Activated T-cell treated with anti-CD3 and anti-CD28 coated beads for 4 hours (primary cell): ENCODE measurements around the gene RACGAP1.
A peak's percentile ranks its signal among the peaks of the same experiment; 100 is the strongest.

Experiments
- DNase-seq: peaks from one replicate; pipeline ENCODE4 v3.0.0-alpha.2; 2020

RACGAP1 gene

DNA sequence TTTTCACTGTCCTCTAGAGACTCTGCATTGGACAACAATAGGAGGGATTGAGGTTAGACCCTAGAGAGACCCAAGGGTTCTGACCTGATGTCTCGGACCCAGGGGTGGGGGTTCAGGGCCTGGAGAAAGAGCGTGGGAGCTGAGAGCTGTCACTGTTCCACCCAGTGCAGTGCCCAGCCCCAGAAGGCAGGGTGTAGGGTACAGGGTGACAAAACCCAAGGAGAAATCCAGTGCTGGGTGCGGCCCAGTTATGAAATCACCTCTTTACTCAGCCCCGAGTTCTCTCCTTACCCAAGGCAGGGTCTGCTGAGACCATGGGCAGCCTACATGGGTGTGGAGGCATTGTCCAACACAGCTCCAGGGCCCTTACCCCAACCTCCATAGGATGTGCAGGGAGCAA is 72.1 kb downstream of the RACGAP1 start:
- DNase-seq, result no peak

DNA sequence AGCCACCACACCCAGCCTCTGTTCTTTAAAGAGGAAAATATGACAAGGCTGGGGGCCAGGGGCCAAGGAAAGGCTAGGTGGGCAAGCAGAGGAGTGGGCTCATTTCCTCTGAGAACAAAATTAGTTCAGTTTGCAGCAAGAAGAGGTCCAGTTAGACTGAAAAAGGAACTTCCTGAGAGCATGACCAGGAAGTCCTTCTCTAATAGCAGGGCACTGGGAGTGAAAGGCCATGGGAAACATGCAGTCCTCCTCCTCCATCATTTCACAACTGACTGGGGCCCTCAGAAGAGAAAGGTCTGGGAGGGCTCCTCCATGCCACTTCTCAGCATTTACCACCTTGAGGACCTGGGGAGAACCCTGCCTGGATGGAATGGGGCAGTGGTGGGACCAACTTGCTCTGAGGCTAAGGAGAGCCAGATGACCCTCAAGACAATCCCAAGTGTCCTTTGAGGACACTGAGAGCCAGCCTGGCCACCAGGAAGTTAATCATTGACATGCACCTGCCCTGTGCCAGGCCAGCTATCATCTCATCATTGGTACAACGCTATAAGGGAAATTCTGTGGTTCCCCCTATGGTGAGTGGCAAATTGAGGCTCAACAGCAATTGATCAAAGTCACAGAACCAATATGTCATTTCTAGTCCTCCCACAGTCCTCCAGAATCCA is 72.8 kb downstream of the RACGAP1 start:
- DNase-seq, result no peak

DNA sequence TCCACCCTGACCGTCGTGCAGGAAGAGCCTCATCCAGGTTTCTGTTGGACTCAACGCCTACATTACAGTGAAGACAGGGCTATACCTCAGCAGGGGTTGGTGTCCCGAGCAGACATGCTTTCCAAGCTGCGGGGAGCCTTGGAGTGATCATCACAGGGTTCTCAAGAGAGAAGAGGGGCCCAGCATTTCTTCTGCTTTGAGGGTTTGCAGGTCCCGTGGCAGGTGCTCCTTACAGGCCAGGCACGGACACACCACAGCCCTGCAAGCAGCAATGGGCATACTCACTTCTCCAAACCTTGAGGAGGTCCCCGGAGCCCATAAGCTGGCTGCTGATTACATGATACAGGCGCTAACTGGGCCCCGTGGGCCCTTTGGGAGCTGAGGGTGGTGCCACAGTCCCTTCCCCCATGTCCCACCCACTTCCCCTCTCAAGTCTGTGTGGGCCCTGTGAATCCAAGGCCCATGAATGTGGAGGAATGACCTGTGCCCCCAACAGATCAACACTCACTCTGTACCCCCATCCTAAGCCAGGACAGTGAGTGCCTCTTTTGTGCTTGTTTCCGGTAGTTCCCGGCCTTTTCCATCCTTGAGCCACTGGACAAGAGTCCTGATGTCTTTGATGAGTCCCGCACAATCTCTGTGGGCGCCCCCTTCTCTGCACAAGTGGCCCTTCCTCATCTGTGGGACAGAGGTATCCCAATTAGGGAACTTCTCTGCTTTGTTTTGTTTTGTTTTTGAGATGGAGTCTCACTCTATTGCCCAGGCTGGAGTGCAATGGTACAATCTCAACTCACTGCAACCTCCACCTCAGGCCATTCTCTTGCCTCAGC is 73.7 kb downstream of the RACGAP1 start:
- DNase-seq, result no peak

DNA sequence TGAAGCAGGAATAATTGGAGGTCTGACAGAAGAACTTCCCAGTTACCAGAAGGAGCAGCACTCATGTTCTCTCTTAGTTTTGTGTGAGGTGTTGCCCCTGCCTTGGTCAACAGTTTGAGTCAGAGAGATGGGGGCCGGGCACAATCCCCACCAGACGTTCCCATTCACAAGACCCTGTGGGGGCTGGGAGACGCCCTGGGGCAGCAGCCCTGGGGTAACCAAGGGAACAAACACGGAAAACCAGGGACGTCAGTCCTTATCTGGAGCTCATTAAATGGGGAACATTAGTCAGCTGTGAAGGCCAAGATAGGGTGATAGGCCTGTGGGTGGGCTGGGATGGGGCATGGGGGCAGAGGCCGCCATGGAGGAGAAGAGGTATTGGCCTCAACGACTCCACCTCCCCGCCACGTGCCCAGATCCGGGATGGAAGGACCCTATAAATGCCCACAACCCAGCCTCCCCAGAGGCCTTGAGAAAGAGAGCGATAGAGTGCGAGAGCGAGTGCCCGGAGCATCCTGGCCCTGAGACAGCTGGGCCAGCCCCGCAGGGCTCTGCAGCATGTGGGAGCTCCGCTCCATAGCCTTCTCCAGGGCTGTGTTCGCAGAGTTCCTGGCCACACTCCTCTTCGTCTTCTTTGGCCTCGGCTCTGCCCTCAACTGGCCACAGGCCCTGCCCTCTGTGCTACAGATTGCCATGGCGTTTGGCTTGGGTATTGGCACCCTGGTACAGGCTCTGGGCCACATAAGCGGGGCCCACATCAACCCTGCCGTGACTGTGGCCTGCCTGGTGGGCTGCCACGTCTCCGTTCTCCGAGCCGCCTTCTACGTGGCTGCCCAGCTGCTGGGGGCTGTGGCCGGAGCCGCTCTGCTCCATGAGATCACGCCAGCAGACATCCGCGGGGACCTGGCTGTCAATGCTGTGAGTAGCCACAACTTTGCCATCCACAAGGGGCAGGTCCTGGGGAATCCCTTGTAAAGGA is 74.7 kb downstream of the RACGAP1 start, which contains the start of gene AQP2:
AQP2 (plus strand) TSS at position 465 of the 979 bp plus-strand sequence; CDS start at position 559, 94 bp downstream.
- DNase-seq, result no peak

DNA sequence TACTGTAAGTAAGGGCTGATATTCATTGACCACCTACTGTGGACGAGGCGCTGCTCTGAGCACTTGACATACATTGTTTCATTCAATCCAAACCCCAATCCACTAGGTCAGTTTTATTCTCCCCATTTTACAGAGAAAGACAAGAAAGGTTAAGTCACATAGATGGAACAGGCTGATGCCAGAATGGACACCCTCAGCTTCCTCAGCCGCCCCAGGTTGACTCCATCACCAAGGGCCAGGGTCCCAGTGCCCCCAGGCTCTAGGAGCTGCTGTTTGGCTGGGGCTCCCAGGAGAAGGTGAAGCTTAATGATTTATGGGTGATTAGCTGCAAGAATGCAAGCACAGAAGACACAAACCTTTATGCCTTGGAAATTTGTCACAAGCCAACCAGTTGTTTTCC is 75.4 kb downstream of the RACGAP1 start:
- no peak for DNase-seq

DNA sequence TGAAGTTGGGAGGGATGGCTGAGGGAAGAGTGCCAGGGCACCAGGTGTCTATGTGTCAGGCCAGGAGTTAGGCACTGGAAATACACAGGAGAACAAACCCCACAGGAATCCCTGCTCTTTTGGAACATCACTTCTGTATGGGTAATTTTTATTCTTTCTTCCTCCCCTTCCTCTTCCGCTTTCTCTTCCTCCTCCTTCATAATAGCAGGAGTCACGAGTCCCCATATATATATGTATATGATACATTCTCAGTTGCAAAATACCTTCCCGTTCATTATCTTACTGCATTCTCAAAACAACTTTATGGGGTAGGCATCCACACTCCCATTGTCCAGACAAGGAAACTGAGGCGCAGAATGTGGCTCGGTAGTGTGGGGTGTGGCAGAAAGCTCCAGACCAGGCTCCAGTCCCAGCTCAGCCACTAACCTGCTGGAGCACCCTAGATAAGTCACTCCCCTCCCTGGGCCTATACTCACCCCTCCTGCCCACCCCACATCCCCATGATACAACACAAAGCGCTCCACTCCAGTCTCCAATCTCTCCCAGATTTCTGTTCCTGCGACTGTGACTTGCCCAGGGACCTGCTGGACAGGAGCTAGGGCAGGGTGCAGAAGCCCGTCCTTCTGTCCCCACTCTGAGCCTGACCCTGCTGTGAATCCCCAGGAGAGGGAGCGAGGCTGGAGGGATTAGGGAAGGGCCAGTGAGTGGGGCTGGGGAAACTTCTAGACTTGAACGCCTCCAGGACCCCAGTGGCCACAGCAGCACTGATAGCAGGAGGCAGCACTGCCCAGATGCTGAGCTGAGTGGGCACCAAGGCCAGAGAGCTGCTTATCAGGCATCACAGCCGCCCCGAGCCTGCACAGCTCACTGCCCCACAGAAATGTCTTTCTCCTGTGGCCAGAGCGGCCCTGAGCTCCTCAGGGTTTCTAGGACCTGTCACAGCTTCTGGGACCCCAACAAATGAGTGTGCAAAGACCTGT is 76.1 kb downstream of the RACGAP1 start:
- DNase-seq, result no peak

DNA sequence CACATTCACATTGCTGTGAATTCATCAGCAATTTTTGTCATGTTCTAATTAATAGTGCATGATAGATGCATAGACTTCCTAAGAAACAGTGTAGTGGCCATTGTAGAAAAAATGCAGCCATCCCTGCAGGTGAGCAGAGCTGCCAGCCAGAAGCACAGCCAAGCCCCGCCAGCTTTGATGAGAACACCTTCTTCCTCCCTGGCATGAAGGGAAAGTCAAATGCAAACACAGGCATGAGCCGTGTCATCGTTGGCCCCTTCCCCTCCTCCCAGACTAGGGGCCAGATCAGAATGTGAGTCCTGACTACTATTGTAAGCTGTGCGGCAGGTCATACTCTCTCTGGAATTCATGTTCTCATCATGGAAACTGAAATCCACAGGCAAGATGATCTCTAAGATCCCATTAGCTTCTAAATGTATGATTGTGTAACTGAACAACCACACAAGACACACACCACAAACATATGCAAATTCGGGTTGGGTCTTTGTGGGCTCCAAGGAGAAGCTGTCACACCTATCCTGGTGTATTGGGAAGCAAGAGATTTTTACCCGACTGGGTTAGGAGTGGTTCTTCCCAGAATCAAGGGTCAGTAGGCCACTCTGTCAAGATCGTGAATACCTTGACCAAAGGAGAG is 77.6 kb downstream of the RACGAP1 start:
- DNase-seq, result no peak

DNA sequence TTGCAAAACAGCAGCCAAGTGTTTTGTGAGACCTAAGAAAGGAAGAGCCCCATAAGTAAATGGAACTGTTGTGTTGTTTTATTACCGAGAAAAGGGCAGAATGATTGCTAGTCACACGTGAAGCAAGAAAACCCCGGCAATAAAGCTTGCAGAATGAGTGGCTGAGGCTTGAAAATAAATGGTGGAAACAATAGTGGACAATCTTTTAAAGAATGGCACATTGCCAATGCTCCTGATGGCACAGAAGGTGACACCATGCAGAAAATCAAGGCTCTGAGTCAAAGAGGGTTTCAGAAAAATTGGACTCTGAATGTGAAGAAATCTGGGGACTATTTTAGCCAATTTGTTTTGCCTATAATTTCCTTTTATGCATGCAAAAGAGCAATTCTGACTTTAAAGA is 78.8 kb downstream of the RACGAP1 start:
- DNase-seq, result no peak

DNA sequence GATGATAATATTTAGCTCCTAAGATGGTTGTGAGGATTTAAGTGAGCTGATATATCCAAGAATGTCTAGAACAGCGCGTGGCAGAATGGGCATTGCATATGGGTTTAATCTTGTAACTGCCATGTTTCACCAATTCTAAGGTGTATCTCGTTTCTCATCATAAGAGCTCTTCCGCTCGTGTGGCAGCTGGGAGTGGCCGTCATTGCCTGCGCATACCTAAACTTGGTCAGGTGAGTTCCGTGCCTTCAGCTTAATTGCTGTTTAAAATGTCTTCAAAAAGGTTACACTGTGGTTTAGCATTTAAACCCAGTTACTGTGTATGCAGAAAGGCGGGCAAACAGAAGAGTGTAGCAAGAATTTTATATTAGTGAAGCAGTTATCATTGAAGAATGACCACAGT is 79.2 kb downstream of the RACGAP1 start:
- no peak for DNase-seq

DNA sequence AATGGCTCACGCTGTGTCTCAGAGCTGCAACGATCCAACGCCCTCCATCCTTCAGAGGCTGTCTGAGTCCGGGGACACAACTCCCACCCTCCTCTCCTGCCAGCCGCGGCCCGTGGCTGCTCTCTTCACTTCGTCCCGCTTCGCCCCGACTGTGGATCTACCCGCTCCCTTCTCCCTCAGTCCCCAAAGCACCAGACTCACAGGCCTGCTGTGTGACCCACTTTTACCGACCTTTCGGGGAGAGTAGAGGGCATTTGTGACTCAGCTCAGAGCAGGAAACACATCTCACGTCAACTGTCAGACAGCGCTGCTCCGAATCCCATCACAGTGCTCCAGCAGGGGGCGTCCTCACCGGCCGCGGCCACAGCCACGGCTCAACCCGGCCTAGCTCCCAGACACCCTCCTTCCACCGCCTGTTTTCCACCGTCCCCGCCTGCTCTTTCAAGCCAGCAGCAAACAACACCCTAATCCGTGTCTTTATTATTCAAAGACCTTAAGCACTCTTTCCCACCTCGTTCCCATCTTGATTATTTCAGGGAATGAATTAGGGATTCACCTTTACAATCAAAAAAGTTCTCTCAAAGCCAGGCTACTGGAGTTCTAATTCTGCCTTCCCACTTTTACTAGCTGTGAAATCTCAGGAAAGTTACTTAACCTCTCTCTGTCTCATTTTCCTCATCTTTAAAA is 79.8 kb downstream of the RACGAP1 start:
- peak; percentile 83 for DNase-seq

DNA sequence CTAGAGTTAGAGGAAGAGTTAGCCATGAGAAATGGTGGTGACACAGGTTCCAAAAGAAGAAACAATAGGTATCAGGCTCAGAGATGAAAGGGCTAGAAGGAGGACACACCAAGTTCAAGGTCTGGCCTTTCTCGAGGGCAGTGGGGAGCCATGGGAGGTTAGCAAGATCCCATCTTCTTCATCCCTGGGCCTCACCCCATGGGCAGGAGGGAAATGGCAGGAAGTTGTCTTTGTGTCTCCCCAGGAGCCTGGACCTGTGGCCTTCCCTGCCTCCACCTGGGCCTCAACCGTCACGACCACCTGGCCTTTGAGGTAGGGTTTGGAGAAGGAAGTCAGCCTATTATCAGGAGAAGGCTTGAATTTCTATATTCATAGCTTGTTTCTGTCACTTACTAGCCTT is 80.6 kb downstream of the RACGAP1 start:
- DNase-seq, result no peak

DNA sequence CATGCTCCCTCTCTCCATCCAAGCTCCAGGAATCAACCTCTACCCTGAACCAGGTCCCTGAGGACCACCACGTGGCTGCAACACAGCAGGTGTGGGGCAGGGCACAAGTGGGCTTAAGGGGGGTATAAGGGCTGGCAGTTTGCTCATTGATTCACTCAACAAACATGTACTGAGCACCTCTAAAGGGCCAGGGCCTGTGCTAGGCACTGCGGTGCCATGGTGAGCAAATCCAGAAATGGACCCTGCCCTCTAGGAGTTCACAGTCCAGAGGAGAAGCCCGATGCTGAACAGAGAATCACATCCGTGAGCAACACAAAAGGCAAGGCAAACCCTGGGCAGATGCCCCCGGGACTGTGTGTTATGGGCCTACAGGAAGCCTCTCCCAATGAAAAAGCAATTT is 81.2 kb downstream of the RACGAP1 start:
- no peak for DNase-seq

DNA sequence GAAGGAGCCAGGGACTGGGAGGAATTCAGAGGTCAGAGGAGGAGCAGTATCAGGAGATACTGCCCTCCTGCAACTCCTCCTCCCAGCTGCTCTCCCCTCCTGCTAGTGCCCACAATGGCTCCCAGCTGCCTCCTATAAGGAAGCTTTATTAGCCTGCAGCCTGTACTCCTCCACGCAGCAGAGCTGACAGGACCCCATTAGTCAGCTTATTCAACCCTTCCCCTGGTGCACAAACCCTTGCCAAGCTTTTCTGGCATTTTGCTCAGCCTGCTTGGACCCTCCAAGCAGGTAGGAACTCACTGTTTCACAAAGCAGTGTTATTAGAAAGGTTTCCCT is 81.7 kb downstream of the RACGAP1 start:
- no peak for DNase-seq

DNA sequence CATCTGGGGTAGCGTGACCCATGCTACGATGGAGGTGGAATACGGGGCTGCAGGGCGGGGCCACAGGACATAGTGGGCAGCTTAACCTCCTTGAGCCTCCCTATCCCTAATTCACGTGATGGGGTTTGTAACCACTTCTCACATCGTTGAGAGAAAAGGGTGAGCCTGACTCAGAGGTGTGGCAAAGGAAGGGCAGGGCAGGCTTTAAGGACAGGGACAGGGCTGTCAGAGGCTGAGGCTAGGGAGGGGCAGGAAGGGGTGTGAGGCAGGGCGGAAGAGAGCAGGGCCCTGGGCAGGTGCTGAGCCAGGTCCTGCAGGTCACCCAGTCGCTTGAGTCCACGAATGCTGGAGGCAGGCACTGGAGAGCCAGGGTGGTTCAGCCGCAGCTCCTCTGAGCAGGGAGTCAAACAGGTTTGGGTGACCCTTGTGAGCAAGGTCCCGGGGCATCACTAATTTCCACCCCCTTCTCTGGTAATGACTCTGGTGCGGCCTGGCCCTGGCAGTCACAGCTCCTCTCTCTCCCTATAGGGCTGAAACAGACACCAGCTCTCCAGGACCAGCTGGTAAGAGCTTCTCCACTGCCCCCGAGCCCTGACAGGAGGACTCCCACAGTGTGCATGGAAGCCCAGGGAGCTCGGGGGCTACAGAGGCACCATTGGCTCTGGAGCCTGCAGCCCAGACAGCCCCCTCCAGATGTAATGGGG is 82.2 kb downstream of the RACGAP1 start:
- DNase-seq, result no peak

DNA sequence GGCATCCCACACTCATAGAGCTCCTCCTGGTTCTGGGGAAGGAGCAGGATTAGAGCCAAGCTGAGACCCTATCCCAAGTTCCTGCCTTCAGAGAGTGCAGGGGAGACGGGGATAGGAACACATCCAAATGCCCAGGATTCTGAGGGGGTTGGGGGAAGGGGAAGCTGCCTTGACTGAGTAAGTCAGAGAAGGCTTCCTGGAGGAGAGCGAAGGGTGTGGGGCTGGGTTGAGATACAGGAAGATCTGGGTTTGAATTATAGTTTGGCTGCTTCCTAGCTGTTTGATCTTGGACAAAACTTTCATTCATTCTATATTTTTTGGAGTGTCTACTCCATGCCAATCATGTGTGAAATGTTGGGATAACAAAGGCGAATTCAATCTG is 82.8 kb downstream of the RACGAP1 start:
- no peak for DNase-seq

DNA sequence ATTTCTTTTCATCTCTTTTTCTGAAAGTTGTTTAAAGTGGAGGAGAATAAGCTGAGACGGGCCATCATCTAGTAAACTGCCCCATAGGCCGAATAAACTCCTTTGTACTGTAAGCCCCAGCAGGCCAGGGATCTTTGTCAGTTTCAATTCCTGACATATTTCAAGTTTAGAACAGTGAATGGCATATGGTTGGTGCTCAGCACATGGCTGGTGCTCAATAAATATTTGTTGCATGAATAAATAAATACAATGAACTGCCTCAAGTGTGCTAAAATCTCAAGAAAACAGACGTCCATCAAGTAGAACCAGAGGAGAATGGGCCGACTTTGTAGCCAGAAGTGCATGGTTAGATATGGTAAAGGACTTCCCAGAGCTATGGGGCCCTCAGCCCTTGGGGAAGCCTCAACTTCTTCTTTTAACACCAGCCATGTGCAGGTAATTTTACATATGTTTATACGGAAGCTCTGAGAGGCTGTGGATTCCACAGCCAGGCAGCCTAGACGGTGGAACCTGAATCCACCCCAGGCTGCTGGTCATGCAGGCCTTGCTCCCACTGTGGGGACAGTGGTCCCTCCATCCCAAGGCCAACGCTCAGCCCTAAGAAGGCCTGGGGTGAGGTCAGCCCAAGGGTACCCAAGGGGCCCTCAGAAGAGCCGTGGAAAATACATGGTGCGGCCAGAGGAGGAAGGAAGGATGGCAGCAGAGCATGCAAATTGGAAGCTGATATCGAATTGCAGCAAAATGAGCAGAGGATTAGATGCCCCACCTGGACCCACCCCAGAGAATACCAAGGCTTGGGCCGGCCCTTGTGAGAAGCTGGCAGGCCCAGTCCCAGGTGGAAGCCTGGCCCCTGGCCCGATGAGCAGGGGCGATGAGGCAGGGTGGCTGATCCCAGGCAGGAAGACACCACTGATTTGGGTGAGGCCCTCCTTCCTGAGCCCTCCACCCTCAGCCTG is 83.5 kb downstream of the RACGAP1 start:
- no peak for DNase-seq

DNA sequence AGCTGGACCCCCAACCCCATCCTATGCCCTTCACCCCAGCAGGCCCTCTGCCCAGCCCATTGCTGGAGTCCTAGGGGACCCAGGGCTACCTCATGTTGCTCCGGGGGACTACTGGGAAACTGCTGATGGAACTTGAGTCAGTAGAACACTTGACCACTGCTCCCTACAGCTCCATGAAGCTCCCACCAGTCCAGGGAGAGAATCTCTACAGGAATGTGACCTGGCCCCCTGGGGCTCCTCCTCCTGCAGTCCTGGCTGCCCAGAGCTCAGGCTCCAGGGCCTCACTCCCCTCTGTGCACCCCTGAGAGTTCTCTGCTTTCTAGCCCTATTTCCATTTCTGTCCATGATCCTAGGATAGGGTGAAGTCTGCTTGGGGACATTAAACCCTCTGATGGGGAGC is 85.6 kb downstream of the RACGAP1 start:
- no peak for DNase-seq

DNA sequence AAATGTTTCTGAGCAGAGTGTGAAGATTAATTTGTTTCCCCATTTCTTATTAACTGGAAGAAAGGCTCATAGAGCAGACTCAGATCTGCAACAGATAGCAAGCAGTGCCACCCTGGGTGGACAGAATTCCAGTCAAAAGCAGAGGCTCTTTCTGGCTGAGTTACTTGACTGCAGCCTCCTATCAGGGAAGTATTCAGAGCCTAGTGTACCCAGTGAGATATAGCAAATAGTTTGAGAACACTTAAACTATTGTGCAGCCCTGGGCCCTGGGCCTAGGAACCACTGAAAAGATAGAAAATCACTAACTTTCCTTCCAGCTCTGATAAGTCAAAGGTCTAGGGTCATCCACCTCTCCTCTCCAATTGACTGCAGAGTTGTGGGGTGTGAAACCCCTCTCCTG is 86.0 kb downstream of the RACGAP1 start:
- DNase-seq, result no peak
